Stimulated activated effector memory CD8-positive, alpha-beta T cell treated with anti-CD3 and anti-CD28 coated beads, Interleukin-12 subunit alpha, Interleukin-12 subunit beta, amount 100 ng/mL, for 72 hours (primary cell): Measurements from ENCODE around the gene SMAD2.

Source experiments
- ATAC-seq: fragments of 150-1000 bp; cut with Tn5 transposase; 2 replicates; pipeline ENCODE4 v1.10.0; 2021
- DNase-seq, 2 donors: peaks; one replicate each; pipeline ENCODE4 v3.0.0; 2021 to 2022; ENCODE audit warnings: low spot score in 2 of 2
- H3K27ac Mint-ChIP-seq: one replicate; pipeline ENCODE4 v1.8.0; 2022; ENCODE audit warnings: mild to moderate bottlenecking, mixed read lengths
- H3K36me3 Mint-ChIP-seq: one replicate; pipeline ENCODE4 v1.8.0; 2022; ENCODE audit warnings: mild to moderate bottlenecking, mixed read lengths
- H3K4me1 Mint-ChIP-seq: one replicate; pipeline ENCODE4 v1.8.0; 2022; ENCODE audit warnings: mixed read lengths
- H3K4me3 Mint-ChIP-seq: one replicate; pipeline ENCODE4 v1.8.0; 2022; ENCODE audit warnings: mild to moderate bottlenecking, mixed read lengths
- H3K9me3 Mint-ChIP-seq: one replicate; pipeline ENCODE4 v1.8.0; 2022; ENCODE audit warnings: mixed read lengths

Gene SMAD2

DNA sequence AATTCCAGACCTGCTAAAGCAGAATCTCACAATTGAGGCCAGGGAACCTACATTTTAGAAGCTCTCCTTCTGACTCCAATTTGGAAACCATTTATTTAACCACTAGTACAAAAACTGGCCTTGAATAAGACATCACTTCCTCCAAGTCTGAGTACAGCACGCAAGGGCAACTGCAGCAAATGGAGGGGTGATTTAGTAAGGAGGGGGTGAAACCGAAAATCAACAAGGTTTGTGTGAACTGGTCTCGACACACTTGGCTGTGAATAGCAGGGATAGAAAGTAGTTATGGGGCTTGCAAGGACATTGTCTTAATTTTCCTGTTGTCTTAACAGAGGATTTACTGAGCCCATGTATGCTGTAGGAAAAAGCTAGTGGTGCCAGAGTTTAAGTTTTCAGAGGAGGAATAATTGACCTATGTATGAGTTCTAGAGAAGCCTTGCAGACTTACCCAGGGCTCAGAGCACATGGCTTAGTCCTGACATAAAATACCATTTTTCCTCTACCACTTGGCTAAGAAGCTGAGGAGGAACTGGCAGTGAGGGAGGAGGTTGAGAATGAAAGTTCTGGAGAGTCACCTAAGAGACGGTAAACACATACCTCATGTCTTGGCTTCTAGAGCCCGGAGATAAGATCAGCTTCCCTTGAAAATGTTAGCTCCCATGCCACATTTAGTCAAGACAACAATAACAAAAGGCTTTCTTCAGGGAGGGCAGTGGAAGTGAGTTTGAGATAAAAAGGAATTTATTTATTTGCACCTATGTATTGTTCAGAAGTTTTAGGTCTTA lies 114.8 kb downstream of the SMAD2 start:
- Mint-ChIP-seq H3K36me3 (peaks cover 6% of the 10 kb centered on the region), H3K9me3 (no peaks in the 10 kb centered on the region), H3K4me1 (no peaks in the 10 kb centered on the region), H3K4me3 (no peak overlapping the region), H3K27ac (peak overlapping the region; percentile 43)
- no peak for DNase-seq
- no peak for ATAC-seq

DNA sequence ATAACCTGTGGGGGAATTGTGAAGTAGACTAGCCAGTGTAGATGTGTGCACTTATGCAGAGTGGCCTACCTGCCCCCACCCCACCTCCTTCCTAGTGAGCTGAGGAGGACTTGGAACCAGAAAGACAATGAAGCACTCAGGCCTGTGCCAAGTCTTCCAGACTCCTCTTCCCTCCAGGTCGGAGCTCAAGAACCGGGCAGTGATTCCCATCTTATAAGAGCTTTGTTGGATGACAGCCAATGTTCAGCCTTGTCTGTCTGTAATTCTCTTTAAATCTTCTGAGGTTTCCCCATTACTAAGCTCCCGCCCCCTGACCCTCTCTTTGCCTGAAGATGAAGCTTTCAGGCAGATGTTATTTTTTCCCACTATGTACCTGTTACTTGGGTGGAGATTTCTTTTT lies 121.0 kb downstream of the SMAD2 start:
- no peaks in the 10 kb centered on the region for H3K36me3 Mint-ChIP-seq
- H3K27ac Mint-ChIP-seq = no peak overlapping the region
- ATAC-seq (no peak), DNase-seq (no peak)
- H3K4me3 Mint-ChIP-seq = no peak overlapping the region
- H3K9me3 Mint-ChIP-seq = no peaks in the 10 kb centered on the region
- no peaks in the 10 kb centered on the region for H3K4me1 Mint-ChIP-seq

DNA sequence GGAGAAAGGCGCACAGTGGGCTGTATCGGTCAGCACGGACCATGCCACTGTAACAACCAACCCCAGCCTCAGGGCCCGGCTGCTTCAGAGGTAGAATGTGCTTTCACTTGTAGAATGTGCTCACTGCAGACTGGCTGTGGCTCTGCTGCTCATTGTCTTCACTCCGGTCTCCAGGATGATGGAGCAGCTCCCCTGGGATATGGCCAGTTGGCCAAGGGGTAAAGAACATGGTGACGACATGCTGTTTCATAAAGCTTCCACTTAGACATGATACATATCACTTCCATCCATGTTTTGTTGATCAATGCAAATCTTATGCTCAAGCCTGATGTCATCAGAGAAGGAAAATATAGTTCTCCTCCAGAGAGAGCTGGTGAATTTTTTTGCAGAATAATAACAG lies 127.7 kb downstream of the SMAD2 start:
- Mint-ChIP-seq H3K27ac (no peak overlapping the region), H3K4me1 (no peaks in the 10 kb centered on the region), H3K36me3 (no peaks in the 10 kb centered on the region), H3K9me3 (no peaks in the 10 kb centered on the region), H3K4me3 (no peak overlapping the region)
- no peak for DNase-seq
- ATAC-seq = no peak

DNA sequence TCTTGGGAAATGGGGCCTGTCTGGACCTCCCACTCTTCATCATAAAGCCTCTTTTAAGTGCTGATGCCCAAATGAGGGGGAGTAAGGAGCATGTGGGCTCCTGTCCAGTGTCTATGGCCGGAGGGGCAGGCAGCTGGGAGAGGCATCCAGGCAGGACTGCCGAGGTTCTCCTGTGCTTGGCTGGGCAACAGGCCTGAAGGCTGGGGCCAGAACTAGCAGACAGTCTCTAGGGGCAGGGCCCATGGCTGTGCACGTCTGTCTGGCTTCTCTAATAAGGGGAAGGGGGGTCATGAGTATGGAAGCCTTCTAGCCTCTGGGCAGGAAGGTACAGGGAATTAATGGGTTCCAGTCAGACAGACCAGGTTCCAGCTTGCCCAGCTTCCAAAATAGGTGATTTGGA lies 128.6 kb downstream of the SMAD2 start:
- DNase-seq (no peak), ATAC-seq (peak; percentile 36)
- no peak overlapping the region for H3K27ac Mint-ChIP-seq

DNA sequence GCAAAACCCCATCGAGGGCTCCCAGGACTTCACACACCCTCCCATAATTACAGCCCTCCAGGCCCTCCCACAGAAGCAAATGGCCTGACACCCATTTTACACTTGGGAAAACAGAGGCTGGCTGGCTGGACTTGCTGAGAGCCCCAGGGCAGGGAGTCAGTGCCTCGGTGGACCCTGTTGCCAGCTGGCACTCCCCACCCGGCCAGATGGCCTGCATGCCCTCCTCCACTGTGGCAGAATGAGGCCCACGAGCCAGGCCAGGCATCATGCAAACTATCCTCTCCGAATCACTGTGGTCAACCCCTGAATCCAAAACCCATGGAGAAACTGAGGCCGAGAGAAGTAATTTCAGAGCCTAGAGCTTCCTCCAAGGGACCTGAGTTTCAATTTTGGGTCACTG lies 129.7 kb downstream of the SMAD2 start:
- no peak overlapping the region for H3K4me3 Mint-ChIP-seq
- H3K27ac Mint-ChIP-seq = no peak overlapping the region
- ATAC-seq (no peak), DNase-seq (no peak)
- no peaks in the 10 kb centered on the region for H3K4me1 Mint-ChIP-seq
- no peaks in the 10 kb centered on the region for H3K9me3 Mint-ChIP-seq
- H3K36me3 Mint-ChIP-seq = no peaks in the 10 kb centered on the region

More for the DNA sequence above, 128.6 kb downstream of the SMAD2 start:
- H3K4me1 Mint-ChIP-seq = no peaks in the 10 kb centered on the region
- H3K4me3 Mint-ChIP-seq = no peak overlapping the region
- H3K9me3 Mint-ChIP-seq = no peaks in the 10 kb centered on the region
- no peaks in the 10 kb centered on the region for H3K36me3 Mint-ChIP-seq

DNA sequence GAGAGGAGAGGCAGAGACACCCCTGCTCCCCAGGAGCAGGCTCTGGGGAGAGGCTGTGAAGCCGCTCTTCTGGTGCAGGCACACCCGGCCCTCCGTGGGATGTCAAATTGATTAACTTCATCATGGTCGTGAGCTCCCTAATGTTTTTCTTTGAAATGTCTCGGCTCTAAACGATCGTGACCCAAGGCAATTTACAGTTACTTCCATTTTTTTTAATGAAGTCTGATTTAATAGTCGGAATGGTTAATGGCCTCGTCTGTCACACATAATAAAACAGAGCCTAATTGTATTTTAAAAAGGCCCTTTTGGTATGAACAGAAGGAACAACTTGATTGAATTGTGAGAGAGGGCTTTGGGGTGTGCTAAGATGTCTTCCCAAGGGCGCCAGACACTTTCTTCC lies 130.2 kb downstream of the SMAD2 start:
- no peak for DNase-seq
- H3K4me3 Mint-ChIP-seq = no peak overlapping the region
- ATAC-seq = no peak

DNA sequence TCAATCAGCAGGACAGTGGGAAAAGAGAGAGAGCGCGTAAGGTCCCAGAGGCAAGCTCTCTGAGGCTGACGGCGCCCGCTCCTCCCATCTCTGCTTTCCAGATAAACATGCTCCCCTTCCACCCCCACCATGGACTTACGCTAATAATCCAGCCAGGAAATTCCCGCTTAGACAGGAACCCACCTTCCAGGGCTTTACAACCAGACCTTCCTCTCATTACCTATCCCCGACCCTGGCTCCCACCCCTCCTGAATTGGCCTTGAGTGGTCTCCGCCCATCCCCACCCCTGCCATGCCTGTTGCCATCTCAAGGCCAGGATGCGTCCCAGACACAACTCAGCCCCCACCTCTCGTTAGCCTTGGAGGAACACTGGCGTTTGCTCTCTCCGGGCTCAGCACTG lies 131.1 kb downstream of the SMAD2 start:
- H3K4me3 Mint-ChIP-seq = no peak overlapping the region
- no peaks in the 10 kb centered on the region for H3K4me1 Mint-ChIP-seq
- DNase-seq (no peak), ATAC-seq (no peak)
- no peaks in the 10 kb centered on the region for H3K9me3 Mint-ChIP-seq
- H3K27ac Mint-ChIP-seq = no peak overlapping the region
- no peaks in the 10 kb centered on the region for H3K36me3 Mint-ChIP-seq

More for the DNA sequence above, 130.2 kb downstream of the SMAD2 start:
- Mint-ChIP-seq H3K27ac (no peak overlapping the region), H3K9me3 (no peaks in the 10 kb centered on the region), H3K36me3 (no peaks in the 10 kb centered on the region), H3K4me1 (no peaks in the 10 kb centered on the region)

DNA sequence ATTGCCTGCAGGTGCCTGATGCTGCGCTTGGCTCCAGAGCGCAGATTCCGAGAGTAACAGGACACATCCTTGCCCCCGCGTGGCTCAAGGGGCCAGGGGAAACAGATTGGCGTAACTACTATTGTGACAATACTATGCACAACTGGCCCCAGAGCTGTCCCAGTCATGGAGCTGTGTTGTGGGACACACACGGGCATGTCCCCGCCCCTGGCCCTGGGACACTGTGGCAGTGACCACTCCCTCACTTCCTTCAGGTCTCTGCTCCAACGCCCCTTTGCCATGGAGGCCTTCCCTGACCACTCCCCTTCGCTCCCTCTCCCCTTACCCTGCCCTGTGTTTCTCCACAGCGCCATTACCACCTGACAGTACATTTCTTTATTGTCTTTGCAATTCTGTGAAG lies 132.1 kb downstream of the SMAD2 start:
- H3K36me3 Mint-ChIP-seq = no peaks in the 10 kb centered on the region
- H3K9me3 Mint-ChIP-seq = no peaks in the 10 kb centered on the region
- no peak for ATAC-seq
- no peak overlapping the region for H3K4me3 Mint-ChIP-seq
- no peak for DNase-seq
- no peak overlapping the region for H3K27ac Mint-ChIP-seq
- H3K4me1 Mint-ChIP-seq = no peaks in the 10 kb centered on the region

DNA sequence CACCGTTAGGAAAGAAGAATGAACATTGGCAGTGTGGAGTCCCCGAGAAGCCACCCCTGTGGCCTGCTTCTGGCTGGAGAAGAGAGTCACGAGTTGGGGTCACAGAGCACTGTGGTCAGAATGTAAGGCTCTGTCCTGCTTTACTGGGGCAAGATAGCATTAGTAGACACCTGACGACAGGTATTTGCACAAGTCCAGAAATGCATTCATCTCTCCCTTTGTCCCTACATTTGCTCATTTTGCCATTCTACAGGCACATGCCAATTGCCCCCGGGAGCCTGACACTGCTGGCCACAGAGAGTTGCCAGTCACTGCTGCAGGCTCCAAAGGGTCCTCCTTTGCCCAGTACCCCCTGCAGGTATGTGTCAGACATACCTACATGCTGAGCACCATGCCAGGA lies 133.3 kb downstream of the SMAD2 start:
- ATAC-seq (no peak), DNase-seq (no peak)
- Mint-ChIP-seq H3K36me3 (no peaks in the 10 kb centered on the region), H3K4me3 (no peak overlapping the region), H3K9me3 (no peaks in the 10 kb centered on the region), H3K4me1 (no peaks in the 10 kb centered on the region), H3K27ac (no peak overlapping the region)

DNA sequence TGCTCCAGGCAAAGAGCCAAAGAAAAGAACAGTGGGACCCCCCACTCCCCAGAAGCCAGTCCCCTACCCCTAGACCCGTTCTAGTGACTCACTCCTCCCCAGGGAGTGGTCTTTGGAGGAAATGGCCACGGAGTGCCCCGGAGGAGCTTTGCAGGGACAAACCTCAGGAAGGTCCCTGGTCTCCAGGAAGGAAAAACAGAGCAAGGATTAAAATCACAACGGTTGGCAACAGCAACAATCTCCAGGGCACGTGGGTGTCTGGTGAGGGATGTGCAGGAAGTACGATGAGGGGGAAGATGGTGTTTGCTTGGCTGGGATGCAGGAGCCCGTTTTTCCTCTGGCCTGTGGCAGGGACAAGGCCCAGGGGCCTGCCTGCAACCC lies 135.0 kb downstream of the SMAD2 start:
- no peaks in the 10 kb centered on the region for H3K9me3 Mint-ChIP-seq

DNA sequence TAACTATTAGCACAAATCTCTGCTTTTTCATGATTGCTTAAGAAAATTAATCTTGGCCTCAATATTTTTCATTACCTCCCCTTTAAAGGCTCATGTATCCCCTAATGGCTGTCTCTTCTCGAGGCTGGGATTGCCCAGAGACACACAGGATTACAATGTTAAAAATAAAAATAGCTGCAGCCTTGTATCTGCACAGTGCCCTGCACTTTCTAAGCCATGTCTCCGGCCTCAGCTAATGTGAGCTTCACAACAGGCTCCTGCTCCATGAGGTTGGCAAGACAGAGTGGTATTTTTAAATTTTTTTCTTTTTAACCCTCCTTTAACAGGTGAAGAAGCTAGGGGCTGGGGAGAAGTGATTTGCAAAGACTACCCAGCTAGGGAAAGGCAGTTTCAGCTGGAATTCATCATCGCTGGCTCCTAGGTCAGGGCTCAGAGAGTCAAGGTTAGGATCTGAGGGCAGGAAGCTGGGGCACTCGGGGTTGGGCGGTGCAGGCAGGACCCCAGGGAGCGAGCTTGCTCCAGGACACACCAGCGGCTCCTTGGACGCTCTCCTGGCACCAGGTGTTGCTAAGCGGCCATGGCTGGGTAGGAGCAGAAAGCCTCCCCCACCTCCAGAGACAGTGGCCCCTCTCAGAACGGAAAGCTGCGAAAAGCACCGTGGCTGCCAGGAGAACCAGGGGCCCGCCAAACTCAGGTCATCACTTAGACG lies 135.6 kb downstream of the SMAD2 start:
- ATAC-seq = no peak
- Mint-ChIP-seq H3K36me3 (no peaks in the 10 kb centered on the region), H3K4me1 (no peaks in the 10 kb centered on the region), H3K27ac (no peak overlapping the region), H3K4me3 (no peak overlapping the region), H3K9me3 (no peaks in the 10 kb centered on the region)
- DNase-seq = no peak

More for the DNA sequence above, 135.0 kb downstream of the SMAD2 start:
- H3K36me3 Mint-ChIP-seq = no peaks in the 10 kb centered on the region
- ATAC-seq (no peak), DNase-seq (no peak)
- H3K27ac Mint-ChIP-seq = no peak overlapping the region
- no peak overlapping the region for H3K4me3 Mint-ChIP-seq
- no peaks in the 10 kb centered on the region for H3K4me1 Mint-ChIP-seq

DNA sequence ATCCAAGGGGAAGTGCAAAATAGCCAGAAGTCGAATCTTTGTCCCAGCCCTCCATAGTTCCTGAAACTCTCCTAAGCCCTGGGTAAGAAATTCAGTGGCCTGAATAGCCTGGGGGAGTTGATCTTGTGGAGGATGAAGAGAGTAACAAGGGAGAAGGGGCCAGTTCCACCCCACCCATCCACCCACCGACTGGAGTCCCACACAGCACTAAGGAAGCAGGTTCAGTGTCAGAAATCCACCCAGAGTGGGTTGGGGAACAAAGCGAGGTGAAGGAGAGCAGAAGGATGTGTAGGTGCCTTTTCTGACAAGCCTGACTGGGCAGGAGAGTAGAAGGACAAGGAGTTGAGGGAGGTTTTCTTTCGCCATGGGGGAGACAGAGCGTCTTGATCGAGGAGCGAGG lies 136.8 kb downstream of the SMAD2 start:
- Mint-ChIP-seq H3K9me3 (no peaks in the 10 kb centered on the region), H3K4me3 (no peak overlapping the region), H3K27ac (no peak overlapping the region), H3K36me3 (no peaks in the 10 kb centered on the region), H3K4me1 (no peaks in the 10 kb centered on the region)
- DNase-seq (no peak), ATAC-seq (no peak)

DNA sequence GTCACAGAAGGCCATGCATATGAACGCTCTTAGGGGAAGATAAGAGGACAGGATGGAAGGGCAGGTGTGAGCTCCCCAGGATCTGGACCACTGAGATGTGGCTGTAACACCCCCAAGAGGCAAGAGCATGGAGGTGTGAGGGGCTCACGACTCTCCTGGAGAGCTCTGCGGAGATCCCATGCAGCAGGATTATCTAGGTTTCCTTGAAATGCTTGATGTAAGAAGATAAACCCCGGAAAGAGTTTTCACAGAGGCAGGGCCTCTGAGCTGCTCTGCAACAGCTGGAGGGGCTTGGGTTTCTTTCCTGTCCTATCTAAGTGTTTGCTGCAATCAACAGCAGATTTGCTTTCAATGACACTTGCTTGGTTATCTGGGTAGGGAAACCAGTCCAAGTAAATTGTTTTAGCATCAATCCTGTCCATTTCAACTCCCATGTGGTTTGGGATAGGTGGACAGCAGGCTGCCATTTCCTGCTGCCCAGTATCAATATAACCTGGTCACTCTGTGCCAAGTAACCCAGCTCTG lies 138.9 kb downstream of the SMAD2 start:
- Mint-ChIP-seq H3K36me3 (no peaks in the 10 kb centered on the region), H3K27ac (no peak overlapping the region), H3K9me3 (no peaks in the 10 kb centered on the region), H3K4me3 (no peak overlapping the region), H3K4me1 (no peaks in the 10 kb centered on the region)
- no peak for ATAC-seq
- DNase-seq = no peak

DNA sequence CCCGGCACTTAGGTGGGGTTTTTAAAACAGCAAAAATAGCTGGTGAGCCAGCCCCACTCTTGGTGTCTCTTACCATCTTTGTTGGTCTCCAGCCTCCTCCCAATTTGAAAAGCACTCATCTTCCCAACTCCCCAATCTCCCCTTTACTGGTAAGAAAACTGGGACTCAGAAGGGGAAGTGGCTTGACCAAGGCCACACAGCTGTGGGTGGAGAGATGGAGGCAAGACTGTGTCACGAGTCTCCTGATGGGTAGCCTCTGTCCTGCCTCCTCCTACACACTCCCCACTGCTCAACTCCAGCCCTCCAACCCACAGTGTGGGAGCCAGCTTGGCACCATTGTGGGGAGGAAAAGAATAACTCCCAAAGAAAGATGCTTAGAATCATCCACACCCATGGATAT lies 140.4 kb downstream of the SMAD2 start:
- no peak overlapping the region for H3K4me3 Mint-ChIP-seq
- no peak overlapping the region for H3K27ac Mint-ChIP-seq
- DNase-seq (no peak), ATAC-seq (peak; percentile 8)
- no peaks in the 10 kb centered on the region for H3K36me3 Mint-ChIP-seq
- no peaks in the 10 kb centered on the region for H3K4me1 Mint-ChIP-seq
- H3K9me3 Mint-ChIP-seq = peaks cover 9% of the 10 kb centered on the region

DNA sequence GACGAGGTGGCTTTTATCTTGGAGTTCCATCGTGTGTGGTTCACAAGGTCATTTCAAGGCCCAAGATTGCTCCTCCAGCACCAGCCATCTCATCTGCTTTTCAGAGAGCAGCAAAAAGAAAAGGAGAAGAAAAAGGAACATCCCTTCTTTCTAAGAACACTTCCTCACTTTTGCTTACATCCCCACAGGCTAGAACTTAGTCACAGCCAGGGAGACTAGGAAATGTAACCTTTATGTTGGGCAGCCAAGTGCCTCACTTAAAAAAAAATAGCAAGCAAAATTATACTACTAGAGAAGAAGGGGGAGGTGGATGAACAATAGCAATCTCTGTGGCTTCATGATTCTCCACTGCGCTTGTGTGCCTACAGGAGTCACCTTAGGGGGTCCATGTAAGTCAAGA lies 141.8 kb downstream of the SMAD2 start:
- H3K4me1 Mint-ChIP-seq = no peaks in the 10 kb centered on the region
- no peaks in the 10 kb centered on the region for H3K36me3 Mint-ChIP-seq
- H3K27ac Mint-ChIP-seq = no peak overlapping the region
- ATAC-seq (no peak), DNase-seq (no peak)
- H3K4me3 Mint-ChIP-seq = no peak overlapping the region
- H3K9me3 Mint-ChIP-seq = peaks cover 17% of the 10 kb centered on the region

DNA sequence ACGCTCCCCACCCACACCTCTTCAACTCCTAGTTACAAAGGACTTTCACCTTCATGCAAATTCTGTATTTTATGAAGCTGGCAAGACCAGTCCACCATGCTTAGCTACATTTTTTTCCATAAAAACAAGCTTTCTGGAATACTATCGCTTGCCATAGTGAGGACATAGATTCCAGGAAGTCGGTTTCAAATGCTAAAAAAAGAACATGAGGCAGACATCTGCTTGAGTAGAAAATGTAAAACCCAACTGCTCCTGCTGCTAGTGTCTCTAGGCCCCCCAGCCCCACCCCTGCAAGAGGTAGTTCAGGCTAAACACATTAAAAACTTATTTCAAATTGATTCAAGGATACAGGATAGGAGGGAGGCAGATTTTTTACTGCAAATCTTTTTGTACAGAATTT lies 148.9 kb downstream of the SMAD2 start:
- Mint-ChIP-seq H3K27ac (no peak overlapping the region), H3K4me1 (no peaks in the 10 kb centered on the region), H3K36me3 (no peaks in the 10 kb centered on the region), H3K4me3 (no peak overlapping the region), H3K9me3 (peaks cover 17% of the 10 kb centered on the region)
- ATAC-seq (no peak), DNase-seq (no peak)
